Fibroblast of peridontal ligament (primary cell): ENCODE measurements around the gene ARIH2.

ENCODE experiments used
- DNase-seq: peaks from one replicate; pipeline ENCODE4 v3.0.0-alpha.2; 2010; ENCODE audit errors: extremely low read depth

Gene ARIH2

DNA sequence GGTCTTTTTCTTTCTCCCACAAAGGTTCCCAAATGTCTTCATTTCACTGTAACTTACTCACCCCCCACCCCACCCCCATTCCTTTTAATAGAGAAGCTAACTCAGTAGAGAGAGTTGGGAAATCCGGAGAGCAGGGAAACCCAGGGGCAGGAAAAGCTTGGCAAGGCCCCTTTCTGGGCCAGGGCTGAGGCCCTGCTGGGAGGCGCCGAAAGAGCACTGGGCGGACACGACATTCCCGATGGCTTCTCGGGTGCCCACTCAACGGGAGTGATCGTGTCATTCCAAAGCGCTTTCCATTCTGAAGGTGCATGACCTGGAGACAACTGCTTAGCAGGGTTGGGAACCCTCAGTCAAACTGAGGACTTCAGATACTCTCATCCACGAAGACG, 101.3 kb downstream of the ARIH2 start:
- DNase-seq, result no peak

DNA sequence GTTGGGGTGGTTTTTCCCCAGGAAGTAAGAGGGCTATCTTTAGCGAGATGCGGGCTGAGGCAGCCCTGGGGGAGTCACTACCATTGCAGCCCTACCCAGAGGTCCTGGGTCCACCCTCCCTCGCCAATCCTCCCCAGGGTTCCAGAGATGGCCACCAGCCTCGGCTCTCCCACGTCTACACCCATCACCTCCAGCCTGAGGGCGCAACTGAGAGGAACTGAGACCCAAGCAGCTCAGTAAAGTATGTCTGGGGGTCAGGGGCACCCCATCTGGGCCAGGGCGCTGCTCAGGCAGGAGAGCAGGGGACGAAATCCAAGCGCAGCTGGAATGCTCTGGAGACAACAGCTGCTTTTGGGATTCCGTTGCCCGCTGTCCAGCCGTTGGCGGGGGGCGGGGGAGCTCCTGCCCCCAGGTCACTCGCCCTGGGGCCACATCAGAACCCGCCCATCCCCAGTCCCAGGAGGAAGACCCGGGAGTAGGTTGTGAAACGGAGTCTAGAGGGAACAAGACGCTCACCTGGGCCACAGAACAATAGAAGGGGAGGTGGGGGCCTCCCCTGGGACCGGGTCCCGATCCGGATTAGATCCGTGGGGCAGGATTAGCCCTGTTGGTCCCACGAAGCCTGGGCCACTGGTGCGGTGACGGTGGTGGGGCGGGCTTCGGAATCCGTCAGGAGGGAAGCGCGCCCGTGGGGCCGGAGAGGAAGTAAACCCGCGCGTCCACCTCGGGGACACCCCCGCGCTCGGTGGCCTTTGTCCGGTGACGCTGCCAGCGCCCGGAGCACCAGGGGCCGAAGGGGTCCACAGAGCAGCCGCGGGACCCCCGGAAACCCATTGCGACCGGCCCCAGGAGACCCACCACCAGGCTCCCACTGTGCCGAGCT, 101.9 kb downstream of the ARIH2 start:
- no peak for DNase-seq

DNA sequence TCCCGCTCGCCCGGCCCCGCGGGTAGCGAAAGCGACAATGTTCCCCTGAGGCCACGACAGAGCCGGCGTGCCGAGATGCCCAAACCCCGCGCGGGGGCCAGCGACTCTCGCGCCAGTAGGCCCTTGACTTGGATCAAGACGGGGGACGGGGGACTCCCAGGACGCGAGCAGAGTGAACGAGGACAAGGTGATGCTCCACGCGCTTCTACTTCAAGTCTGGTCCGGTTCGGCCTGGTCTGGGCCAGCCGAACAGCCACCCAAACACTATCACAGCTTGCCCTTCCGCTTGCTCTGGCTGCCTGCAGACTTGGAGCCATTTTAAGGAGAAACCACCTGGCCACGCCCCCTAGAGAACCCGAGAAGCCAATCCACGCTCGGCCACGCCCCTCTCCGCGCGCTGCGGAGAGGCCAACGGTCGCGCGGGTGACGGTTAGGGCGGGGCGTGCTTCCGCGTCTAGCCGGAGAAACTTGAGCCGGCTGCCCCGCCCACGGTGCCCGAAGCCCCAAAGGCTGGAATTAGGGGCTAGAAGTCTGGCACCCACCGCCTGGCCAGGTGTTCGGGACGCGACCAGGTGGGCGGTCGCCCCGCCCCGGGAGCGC, 102.7 kb downstream of the ARIH2 start:
- peak; percentile 97 for DNase-seq

DNA sequence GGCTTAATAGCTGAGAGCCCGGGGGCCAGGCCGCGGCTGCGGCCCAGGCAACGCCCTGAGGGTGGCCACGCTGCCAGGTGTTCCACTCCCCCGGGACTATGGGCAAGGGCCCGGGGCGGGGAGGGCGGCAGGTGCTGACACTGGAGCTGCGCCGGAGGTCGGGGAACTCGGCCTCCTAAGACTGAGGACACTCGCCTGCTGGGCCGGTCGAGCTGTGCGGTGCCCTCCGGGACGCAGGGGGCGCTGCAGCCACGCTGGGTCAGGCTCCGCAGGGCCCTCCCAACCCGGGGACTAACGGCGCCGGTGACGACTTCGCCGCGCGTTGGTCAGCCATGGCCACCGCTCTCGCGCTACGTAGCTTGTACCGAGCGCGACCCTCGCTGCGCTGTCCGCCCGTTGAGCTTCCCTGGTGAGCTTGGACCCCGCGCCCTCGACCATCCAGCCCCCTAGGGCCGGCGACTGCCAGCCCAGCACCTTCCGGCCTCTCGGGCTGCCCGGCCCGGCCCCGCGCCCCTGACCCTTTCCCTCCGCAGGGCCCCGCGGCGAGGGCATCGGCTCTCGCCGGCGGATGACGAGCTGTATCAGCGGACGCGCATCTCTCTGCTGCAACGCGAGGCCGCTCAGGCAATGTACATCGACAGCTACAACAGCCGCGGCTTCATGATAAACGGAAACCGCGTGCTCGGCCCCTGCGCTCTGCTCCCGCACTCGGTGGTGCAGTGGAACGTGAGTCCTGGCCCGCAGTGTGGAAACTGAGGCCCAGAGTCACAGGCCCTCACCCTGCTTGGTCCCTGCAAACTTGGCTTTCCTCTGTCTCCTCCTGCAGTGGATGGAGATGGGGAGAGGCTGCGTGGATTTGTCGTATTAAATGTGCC, 103.4 kb downstream of the ARIH2 start, which contains the start of gene NDUFAF3:
Gene NDUFAF3, plus strand, starts transcription at position 309 of the 875 bp plus-strand sequence. Its CDS starts 24 bp downstream, at position 333.
- peak; percentile 90 for DNase-seq

DNA sequence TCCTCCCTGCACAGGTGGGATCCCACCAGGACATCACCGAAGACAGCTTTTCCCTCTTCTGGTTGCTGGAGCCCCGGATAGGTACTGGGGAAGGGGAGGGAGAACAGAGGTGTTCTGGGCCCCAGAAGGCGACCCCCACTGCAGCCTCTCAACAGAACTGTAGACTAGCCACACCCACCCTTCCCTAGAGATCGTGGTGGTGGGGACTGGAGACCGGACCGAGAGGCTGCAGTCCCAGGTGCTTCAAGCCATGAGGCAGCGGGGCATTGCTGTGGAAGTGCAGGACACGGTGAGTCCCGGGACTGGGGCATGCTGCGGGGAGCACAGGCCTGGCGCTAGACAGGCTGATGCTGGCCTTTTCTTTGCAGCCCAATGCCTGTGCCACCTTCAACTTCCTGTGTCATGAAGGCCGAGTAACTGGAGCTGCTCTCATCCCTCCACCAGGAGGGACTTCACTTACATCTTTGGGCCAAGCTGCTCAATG, 104.1 kb downstream of the ARIH2 start:
- DNase-seq, result no peak

DNA sequence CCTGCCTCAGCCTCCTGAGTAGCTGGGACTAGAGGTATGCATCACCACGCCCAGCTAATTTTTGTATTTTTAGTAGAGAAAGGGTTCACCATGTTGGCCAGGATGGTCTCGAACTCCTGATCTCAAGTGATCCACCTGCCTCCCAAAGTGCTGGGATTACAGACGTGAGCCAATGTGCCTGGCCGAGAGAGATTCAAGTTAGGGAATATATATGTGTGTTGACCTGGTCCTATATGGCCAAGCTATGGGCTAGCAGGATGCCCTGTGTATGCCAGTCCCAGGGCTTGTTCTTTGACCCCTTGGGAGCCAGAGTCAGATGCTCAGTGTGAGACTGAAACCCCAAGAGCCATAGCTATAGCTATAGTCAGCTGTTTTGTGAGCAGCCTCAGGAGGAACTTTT, 105.1 kb downstream of the ARIH2 start:
- no peak for DNase-seq

DNA sequence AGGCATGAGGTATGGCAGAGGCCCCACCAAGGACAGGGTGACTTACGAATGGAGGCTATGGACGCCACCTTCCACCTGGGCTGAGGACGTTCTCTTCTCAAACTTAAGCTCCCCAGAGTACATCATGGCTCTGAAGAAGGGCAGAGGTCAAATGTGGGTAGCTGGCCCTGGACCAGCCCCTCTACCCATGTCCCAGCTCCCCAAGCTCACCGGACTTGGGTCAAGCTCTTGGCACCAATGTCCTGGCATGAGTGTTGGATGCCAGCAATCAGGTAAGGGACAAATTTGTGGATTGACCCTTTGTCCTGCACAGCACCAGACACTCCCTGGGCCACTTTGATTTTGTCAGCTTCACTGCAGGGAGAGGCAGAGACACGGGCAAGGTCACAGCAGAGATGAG, 105.8 kb downstream of the ARIH2 start:
- DNase-seq, result no peak

DNA sequence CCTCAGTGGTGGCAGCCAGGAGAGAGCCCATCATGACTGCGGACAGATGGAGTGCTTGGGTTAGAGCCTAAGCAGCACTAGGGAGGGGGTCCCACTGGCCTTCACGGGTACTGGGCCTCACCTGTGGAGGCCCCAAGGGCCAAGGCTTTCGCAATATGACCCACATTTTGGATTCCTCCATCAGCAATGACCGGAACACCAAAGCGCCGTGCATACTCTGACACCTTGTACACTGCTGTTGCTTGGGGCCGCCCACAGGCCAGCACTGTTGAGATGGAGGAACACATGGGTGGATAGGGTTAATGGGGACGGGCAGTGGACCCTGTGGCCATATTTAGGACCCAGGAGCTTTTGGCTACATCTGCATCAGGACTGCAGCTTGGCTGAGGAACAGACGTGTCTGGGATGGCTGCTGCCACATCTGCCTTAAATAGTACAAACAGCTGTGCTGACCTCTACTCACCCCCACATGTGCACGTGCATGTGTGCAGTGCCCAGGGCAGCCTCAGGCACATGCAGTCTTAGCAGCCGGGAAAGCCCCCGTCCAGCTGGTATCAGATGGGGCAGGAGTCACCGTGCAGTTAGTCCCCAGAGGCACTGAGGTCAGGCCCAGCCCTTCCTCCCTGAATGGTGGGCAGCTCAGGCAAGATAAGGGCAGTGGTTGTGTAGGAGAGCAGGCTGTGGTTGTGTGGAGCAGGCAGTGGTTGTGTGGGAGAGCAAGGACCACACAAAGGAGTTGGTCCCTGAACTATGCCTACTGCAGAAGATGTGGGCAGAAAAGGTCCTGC, 106.6 kb downstream of the ARIH2 start:
- DNase-seq, result no peak

DNA sequence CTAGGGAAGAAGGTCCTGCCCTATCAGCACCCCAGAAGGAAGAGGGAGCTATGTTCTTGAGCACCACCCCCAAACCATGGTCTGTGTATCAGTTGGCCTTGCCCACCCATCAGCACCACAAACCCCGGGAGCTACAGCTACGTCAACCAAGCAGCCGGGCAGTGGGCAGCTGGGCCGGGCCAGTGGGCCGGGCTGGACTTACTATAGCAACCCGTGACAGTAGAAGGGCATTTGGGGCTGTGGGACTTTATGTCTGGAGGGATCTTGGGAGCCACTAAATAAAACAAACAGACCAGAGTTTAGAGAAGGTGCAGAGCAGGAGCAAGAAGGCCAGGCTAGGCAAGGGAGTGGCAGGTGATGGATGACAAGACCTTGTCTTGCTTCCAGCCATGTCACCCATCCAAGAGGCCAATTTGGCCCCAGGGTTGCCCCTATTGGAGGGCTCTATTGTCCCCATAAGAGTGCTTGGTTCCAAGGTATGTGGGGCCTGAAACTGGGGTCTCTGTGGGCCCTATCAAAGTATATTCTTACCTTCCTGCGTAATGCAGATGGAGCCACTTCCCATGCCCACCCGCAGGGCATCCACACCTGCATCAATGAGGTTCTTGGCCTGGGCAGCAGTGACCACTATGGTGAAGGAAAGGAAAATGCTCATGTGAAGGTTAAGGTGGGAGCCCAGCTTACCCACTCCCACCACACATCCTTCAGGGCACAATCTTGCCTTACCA, 107.3 kb downstream of the ARIH2 start:
- DNase-seq, result no peak

DNA sequence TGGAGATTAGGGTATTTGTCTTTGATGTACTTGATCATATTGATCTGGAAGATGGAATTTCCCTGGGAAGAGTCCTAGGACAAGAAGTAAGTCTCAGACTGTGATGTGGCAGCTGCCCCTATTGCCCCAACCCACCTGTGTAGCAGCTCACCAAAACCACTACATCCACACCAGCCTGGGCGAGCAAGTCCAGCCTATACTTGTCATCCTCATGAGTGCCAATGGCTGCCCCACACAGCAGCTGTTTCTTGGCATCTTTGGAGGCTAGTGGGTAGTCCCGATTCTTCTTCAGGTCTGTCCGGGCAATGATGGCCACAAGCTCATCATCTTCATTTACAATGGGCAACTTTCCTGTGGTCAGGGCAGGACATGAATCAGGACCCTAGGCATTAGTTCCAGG, 107.9 kb downstream of the ARIH2 start:
- no peak for DNase-seq

DNA sequence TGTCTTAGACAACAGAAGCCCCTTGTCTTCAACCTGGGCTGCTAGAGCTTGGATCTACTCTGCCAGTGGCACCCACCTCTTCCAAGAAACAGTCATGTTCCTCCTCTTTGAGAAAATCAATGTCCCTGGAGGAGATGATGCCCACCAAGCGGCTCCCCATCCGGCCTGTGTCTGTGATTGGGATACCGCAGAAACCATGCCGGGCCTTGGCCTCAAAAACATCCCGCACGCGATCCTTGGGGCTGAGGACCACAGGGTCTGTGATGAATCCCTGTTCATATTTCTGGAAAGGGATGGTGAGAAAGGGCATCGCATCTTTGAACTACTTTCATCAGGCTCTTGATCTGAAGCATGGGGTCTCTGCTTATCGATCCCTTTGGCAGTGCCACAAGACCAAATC, 109.0 kb downstream of the ARIH2 start:
- no peak for DNase-seq

DNA sequence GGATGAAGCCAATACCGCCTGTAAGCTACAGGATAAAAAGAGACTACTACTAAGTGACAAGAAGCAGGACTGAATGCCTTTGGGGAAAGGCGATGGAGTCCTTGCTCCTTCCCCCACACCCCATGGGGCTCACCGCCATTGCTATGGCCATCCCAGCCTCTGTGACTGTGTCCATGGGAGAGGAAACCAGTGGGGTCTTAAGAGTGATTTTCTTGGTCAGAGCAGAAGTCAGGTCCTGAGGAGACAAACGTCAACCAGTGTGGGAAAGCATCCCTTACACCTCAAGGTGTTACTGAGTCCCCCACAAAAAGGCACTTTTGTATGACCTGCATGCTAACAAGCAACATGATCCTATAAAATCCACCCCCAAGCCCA, 109.6 kb downstream of the ARIH2 start:
- DNase-seq, result no peak

DNA sequence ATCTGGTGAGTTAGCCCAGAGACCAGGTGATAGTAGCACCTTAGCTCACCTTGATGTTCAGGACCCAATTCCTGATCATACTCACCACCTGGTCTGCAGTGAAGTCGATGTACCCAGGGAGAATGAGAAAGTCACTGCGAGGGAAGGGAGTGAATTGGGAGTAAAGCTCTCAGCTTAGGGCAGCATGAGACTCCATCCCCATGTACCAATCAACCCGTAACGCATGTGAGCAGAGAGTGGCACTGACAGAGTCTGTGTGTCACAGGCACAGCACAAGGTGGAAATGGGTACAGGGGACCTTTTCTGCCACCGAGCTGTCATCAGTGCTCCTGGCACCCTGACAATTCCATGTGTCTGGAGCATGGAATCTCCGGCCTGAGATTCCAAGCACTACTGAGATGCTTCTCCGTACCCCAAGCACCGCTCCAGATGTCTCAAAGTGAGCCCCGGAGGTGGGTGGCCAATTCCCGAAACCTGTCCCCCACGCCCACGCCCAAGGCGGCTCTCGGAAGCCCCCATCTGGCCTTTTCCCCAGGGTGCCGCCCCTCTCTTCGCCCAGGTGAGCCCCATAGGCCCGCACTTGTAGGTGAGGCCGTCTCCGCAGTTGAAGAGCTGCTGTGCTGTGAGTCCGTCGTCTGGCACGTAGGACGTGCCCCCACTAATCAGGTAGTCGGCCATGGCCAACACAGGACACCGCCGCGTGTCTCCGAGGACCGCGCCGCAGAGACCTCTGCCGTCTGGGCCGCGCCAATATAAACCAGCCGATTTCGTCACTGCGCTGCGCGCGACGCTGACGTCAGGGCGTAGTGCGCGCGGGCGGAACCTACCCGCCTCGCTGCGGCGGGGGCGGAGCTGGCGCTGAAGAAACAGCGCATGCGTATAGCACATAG, 110.3 kb downstream of the ARIH2 start, which contains the start of gene IMPDH2:
Gene IMPDH2, minus strand, starts transcription at position 726 of the 890 bp plus-strand sequence. Its CDS starts 48 bp downstream, at position 678.
- DNase-seq, result peak; percentile 90

DNA sequence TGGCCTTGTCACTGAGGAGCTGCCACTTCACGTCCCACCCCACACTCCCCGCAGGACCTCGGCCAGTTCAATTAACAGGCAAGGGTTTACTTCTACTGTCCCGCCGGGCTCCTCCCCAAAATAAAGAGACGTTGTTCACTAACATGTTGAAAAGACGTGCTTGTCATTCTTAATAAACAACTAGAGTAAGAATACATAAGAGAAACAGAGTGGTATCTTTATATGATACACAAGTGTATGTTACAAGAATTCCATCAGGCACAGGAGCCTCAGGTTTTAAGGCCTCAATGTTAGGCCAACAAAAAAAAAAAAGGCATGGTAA, 110.9 kb downstream of the ARIH2 start:
- no peak for DNase-seq

DNA sequence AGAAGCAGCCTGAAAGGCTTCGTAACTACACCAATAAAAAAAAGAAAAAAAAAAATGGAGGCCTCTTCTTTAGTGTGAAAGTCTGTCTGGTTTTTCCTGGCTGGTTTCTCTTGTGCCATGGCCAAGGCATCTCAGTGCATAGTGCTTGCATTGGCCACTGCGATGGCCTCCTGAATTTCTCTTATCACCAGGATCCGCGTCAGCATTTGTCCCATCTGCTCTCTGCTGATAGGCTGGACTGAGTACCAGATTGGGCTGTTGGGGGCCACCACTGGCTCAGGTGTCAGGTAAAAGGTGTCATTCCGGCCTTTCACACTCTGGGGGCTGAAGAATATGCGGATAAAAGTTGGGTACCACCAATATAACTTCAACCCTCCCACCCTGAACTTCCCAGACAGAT, 111.7 kb downstream of the ARIH2 start:
- no peak for DNase-seq

DNA sequence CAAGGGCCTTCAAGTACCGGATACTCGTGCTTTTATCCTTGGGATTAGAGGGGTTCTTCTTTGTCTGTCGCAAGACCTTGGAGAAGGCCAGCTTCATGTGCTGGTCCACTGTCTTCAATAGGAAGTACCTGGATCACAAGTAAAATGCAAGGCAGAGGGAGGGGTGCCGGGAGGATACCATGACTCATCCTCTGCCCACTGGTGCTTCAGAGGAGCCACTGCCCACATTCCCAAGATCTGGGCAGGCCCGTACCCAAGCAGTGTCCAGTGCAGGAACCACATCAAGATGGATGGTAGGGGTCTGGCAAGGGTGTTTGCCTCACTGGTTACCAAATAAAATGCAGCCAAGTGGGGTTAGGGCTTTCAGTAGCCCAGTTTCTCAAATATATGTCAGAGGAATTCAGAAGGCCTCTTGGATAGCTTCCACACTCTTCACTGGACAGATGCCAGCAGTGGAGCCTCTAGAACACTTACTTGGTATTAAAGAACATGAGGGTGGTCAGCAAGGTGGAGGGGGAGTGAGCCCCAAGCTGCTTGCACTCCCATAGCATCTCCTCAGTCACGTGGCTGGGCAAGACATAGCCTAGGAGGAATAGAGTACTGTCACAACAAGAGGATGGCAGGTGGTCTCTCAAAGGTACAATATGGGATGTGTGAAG, 114.1 kb downstream of the ARIH2 start:
- DNase-seq, result no peak

DNA sequence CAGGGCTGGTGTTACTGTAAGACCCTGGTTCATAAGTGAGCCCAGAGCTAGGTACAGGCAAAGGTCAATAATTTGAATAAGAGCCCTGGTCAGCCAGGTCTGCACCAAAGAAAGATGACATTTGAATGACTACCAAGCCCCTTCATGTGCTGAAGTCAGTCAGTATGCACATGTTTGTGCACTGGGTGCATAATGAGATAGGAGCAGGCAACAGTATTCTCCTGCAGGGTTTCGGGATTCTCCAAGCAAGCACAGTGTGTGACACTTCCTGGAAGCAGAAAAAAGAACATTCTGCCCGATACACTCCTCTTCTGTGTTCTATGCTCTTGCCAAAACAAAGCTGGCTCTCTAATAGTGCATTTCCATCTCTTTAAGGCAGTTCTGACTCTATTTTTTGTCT, 116.0 kb downstream of the ARIH2 start:
- DNase-seq, result no peak

DNA sequence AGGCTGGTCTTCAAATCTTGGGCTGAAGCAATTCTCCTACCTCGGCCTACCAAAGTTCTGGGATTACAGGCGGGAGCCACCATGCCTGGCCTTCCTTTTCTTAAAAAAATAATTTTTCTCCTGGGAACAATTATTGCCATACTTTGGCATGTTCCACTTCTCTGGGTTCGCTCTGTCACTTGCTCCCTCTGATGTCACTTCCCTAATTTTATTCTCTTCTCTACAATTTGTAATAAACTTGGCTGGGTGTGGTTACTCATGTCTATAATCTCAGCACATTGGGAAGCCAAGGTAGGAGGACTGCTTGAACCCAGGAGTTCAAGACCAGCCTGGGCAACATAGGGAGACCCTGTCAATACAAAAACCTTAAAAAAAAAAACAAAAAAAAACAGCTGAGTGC, 116.6 kb downstream of the ARIH2 start:
- DNase-seq, result no peak
